ENCODE measurements around the gene CIC.

Gene CIC

DNA sequence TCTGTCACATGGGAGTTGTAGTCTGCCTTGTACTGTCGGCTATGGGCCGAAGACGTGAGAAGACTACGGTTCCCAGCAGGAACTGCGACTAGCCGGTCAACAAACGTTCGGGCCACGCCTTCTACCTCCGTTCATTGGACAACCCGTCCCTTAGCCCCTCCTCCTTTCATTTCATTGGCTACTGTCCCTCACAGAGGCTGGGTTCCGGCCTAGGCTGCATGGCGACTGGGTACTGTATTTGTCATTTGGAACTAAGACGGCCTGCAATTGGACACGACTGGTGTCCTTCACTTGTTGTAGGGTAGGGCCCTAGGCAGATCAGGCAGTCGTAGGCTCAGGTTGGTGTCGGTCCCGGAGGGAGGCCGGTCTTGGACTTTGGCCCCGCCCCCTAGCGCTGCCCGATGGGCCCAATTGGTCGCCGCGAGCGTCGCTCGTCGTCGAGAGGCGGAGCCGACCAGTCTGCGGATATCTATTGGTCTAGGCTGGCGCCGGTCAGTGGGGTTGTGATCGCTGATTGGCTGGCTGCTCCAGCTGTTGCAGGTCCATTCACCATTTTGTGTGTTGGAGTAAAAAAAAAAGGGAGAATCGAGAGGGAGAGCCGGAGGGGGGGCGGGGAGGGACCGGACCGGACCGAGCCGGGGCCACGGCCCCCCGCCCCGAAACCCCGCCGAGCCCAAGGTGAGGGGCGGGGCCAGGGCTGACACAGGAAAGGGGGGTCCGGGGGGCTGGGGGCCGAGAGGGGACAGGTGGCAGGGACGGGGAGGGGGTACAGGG, at the start of gene CIC:
Gene CIC, plus strand, starts transcription at position 549 of the 774 bp plus-strand sequence. CDS start 2,532 bp downstream, outside the sequence.
- peak; percentile 98 to 99 for DNase-seq (ENCODE audit: low read depth in 2 of 2)

DNA sequence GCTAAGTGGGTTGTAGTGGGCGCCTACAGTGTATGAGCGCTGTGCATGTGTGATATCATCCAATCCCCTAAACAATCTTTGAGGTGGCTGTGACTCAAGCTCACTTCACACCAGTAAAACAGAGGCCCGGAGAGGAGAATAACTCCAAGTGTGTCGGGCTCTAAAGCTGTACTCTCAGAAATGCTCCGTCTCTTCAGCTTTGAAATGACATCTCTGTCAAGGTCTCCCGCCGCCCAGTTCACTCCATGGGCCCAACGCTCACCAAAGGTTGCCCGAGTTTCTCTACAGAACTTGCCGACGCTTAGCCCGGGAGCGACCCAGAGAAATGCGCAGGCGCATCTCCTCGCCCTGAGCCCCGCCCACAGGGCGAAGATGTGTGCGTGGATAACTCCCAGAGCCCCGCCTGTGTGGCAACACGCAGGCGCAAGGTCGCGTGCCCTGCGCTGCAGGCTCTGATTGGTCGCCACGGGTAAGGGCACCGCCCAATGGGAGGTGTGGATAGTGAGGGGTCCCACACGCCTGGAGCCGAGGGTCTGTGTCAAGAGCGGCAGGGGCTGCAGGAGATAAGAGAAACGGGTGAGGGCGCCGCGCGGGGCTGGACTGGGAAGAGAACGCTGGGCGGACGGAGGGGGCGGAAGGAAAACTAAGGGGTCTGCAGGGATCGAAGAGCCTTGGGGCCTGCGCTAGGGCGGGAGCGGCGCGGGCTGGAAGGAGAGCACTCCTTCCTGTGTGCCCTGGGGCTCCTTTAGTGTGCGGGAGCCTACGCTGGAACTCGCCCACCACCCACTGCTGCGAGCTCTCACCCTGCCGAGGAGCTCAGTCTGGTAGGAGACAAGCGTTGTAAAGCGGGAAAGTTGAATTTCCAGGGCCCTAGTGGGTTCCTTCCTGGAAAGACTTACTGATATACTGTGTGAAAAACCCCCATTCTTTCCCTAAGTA, 49.0 kb upstream of the CIC start, which contains the start of gene ZNF526:
Gene ZNF526, plus strand, starts transcription at position 501 of the 939 bp plus-strand sequence. CDS start 4,092 bp downstream, outside the sequence.
- DNase-seq (ENCODE audit: low read depth in 2 of 2): peak; percentile 95 to 96

DNA sequence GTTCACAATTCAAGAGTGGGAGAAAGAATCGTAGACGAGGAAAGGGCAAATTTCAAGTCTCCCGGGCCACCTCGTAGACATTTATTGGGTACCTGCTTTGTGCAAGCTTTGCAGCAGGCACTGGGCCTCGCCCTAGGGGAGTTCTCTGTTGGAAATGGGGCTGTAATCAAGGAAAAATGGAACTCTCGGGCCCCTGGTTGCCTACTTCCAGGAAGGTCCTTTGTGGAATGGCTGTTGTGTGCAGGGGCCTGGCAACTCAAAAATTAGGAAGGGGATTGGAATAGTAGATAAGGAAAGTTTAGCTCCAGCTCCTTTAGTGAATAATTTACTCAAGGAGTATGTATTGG, 48.3 kb upstream of the CIC start:
- no peak for DNase-seq (ENCODE audit: low read depth in 2 of 2)

DNA sequence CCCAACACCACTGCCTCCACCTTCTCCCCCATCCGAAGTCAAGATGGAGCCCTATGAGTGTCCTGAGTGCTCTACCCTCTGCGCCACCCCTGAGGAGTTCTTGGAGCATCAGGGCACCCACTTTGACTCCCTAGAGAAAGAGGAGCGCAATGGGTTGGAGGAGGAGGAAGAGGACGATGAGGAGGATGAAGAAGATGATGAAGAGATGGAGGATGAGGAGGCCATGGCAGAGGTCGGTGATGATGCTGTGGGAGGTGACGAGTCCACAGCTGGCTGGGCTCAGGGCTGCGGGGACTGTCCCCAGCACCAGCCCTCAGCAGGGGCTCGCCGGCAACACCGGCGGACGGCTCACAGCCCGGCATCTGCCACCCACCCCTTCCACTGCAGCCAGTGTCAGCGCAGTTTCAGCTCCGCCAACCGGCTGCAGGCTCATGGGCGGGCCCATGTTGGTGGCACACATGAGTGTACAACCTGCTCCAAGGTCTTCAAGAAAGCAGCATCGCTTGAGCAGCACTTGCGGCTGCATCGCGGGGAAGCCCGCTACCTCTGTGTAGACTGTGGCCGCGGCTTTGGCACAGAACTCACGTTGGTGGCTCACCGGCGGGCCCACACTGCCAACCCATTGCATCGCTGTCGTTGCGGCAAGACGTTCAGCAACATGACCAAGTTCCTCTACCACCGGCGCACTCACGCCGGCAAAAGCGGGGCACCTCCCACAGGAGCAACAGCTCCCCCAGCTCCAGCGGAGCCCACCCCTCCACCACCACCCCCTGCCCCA, 43.9 kb upstream of the CIC start:
- DNase-seq (ENCODE audit: low read depth in 2 of 2): no peak

DNA sequence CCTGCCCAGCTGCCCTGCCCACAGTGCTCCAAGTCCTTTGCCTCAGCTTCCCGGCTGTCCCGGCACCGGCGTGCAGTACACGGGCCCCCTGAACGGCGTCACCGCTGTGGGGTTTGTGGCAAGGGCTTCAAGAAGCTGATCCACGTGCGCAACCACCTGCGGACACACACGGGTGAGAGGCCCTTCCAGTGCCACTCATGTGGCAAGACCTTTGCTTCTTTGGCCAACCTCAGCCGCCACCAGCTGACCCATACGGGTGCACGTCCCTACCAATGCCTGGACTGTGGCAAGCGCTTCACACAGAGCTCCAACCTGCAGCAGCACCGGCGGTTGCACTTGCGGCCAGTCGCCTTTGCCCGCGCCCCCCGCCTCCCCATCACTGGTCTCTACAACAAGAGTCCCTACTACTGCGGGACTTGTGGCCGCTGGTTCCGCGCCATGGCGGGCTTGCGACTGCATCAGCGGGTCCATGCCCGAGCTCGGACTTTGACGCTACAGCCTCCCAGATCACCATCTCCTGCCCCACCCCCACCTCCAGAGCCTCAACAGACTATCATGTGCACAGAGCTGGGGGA, 43.2 kb upstream of the CIC start:
- no peak for DNase-seq (ENCODE audit: low read depth in 2 of 2)

DNA sequence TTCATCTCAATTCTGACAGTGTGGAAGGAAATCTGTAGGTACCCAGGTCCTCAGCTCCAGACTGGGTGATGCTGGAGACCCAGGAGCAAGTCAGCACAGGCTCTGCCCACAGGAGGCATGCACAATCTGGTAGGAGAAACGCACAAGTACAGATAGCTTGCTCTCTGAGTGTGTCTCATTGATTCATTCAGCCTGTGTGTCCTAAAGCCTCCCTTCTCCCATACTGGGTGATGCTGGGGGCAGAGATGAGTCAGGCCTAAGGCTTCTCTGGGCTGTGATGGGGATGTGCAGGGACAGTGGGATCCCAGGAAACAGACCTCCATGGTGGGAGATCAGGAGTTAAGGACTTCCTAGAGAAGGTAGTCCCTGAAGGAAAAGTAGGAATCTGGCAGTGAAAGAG, 42.2 kb upstream of the CIC start:
- DNase-seq (ENCODE audit: low read depth in 2 of 2): no peak

DNA sequence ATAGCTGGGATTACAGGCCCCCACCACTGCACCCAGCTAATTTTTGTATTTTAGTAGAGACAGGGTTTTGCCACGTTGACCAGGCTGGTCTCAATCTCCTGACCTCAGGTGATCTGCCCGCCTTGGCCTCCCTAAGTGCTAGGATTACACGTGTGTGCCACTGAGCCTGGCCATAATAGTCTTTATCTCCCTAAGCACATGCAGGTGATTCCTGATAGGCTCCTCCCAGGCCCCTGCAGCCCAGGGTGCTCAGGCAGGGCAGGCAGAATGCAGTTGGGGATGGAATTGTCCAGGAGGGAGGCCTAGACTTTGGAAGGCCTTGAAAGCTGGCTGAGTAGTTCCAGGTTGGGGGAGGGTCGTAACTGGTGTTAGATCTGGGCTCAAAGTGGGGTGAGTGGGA, 40.4 kb upstream of the CIC start:
- no peak for DNase-seq (ENCODE audit: low read depth in 2 of 2)

DNA sequence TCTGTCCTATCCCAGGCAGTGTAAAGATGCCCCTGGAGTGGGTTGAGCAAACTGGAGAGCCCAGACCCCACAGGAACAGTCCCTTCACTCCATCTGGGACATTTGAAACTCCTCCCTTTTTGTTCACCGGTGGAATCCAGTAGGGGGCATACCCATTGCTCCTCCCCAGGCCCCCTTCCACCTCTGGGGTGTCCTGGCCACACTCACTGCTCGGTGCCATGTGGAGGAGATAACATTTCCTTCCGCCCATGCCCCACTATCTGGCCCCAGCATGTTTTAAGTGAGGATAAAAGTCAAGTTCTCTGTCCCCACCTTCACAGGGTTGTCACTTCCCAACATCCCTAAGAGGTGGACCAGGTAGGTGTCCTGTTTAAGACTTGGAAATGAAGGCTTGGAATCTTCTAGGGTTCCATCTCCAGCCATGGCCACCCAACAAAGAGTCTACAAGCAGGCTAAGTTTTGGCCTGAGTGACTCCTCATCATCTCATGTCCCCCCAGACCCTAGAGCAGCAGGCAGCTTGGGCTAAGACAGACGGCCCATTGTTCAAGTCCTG, 39.7 kb upstream of the CIC start:
- DNase-seq (ENCODE audit: low read depth in 2 of 2): no peak

DNA sequence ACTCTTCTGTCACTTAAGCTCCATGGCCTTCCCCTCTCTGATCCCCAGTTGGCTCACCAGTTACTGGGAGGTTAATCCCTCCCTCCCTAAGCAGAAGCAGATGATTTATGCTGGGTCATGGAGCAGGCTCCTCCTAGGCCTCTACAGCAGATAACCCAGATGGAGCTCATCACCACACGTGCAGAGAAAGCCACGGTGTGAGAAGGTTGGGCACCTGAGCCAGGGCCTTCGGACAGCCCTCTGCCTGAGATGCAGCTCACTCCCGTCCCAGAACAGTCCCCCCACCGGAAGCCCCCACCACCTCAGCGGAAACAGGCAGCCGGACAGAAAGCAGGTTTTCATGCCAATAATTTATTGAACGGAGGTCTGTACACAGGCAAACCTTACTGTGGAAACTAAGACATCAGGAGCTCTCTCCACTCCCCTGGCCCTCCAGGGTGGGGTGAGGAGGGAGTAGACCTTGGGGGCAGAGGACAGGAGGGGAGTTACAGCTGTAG, 39.1 kb upstream of the CIC start:
- DNase-seq (ENCODE audit: low read depth in 2 of 2): no peak

DNA sequence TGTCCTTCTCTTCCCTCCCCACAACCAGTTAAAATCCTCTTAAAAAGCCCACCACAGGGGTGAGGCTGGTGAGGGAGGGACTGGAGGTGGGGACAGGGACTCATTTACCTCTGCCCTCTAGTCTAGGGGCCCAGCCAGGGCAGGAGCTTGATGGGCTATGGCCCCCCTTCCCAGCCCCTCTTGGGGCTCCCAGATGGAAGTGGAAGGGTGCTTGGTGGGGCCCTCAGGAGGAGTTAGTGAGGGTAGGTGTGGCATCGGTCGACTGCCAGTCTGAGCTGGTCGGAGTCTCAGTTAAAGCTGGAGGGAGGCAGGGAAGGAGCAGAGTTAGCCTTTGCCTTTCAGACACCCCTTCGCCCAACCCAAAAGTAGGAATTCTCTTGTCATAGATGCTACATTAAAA, 38.5 kb upstream of the CIC start:
- no peak for DNase-seq (ENCODE audit: low read depth in 2 of 2)

DNA sequence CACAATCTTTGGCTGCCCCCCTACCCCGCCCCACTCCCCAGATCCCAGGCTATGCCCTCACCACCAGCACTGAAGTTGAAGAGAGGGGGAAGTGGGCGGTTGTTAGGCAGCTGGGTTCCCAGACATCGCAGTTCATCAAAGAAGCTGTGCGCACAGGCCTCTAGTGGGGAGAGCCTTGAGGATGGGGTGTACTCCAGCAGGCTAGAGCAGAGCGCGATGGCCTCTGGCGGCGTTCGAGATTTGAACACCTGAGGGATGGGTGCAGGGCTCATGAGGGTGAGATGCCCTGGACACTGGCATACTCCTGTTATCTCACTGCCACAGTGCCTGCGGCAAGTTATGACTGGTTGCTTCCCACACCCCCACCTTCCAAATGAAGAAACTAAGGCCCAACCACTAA, 36.6 kb upstream of the CIC start:
- no peak for DNase-seq (ENCODE audit: low read depth in 2 of 2)

DNA sequence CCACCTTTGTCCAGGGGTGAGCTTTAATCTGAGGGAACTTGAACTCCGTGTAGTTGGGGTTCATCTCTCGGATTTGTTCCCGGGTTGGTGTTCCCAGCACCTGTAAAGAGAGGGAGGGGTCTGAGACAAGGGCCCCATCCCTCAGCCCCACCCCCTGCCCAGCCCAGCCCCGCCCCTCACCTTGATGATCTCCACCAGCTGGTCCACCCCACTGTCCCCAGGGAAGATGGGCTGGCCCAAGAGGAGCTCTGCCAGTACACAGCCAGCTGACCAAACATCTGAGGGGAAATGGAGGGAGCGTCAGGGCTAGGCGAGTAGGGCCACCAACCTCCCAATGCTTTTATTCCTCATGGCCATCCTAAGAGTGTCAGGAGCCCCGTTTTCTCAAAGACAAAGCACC, 35.9 kb upstream of the CIC start:
- no peak for DNase-seq (ENCODE audit: low read depth in 2 of 2)

DNA sequence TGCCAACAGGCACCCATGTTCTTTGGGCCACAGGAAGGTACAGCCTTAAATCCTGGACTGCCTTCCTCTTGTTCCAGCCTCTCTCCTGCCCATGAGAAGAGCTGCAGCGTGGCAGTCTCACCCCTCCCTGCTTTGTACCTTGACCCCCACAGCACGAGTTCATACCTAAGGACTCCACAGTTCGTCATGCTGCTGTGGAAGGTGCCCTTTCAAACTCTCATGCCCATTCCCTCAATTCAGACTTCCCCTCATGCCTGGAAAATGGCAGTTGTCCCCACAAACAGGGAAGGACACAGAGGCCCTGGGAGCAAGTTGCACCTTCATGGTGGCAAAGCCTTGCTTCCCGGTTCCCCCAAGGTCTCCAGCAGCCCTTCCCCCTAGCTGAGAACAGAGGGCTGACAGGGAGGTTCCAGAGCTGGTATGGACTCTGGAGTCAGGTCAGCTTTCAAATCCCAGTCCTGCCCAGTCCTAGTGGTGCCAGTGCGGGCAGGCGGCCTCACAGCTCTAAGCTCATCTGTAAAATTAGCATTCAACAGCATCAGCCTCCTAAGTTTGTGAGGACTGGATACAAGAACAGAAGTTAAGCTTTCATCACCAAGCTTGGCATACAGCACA, 35.3 kb upstream of the CIC start:
- DNase-seq (ENCODE audit: low read depth in 2 of 2): no peak

DNA sequence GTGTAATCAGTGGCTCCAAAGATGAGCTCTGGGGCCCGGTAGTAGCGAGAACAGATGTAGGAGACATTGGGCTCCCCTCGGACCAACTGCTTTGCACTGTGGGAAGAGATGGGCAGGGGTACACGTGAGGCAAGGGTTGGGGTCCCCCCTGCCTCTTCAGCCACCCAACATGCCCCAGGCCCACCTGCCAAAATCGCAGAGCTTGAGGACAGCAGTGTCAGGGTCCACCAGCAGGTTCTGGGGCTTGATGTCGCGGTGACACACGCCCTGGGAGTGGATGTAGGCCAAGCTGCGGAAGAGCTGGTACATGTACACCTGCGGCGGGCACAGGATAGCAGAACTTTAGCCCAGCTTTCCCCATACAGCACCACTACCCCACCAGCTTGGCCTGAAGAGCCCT, 34.7 kb upstream of the CIC start:
- no peak for DNase-seq (ENCODE audit: low read depth in 2 of 2)

DNA sequence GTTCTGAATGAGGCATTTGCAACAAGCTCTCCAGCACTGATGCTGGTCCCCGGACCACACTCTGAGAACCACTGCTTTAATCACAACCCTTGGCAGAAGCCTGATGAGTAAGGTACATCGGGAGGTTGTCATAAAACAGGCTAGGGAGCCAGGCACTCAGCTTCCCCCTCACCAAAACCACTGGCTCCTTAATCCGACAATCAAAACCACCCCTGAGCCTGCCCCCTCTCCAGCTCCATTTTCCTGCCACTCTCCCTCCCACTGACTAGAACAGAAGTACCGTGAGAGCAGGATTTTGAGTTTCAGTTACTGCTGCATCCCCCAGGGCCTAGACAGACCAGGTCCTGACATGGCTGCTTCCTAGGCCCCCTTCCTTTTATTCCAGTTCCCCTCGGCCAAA, 33.9 kb upstream of the CIC start:
- no peak for DNase-seq (ENCODE audit: low read depth in 2 of 2)

DNA sequence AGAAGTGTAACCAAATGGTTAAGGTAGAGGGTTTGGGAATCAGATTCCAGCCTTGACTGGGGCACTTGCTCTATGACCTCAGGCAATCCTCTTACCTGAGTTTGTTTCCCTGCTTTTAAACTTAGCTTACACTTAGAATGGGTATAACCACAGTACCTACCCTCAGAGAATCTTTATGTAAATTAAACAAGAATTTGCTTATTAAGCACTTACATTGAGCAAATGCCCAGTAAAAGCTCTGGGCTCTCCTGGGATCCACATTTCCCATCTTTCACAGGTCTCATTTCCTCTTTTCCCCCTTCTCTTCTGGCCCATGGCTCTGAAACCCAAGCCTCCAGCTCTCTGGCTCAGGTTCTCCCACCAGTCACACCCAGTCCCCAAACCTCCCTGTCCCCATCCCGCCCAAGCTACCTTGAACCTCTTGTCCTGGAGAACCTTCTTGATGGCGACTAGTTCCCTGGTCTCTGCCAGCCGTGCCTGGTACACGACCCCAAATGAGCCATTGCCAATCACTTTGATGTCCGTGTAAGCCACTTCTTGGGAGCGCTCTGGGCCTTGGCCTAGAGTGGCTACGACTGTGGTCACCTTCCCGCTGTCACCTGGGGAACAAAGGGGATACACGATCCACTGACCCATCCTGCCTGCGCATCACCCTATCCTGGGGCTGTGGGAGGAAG, 29.4 kb upstream of the CIC start:
- no peak for DNase-seq (ENCODE audit: low read depth in 2 of 2)

DNA sequence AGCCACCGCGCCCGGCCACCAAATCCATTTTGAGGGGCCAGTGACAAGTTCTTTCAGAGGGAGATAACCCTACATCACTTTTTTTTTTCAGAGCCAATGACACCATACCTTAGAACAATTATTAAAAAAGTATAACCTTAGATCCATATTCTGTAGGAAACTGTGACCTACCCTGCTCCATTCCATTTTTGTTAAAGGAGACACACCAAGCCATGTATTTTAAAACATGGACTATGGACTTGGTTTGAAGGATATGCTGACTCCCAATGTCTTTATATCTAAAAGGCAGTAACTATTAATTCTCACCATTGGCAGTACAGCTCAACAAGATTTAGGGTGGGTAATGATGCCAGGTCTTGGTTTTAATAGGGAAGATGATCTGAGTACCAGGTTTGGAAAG, 27.8 kb upstream of the CIC start:
- DNase-seq (ENCODE audit: low read depth in 2 of 2): no peak

DNA sequence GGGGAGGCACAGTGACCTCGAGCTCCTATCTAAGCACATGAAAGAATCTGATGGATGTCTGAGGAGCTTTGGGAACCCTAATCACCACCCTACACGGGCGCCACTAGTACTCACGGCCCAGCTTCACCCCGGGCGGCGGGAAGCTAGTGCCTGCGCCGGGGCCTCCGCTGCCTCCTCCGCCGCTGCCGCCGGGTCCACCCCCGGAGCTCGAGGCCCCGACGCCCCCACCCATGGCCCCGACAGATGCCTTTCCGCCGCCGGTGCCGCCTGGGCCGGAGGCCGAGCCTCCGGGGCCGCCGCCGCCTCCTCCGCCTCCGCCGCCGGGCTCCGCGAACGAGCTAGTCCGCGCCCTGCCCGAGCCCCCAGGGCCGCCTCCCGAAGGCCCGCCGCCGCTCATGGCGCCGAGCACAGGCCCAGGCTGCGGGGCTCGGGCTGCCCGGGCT, 27.0 kb upstream of the CIC start:
- no peak for DNase-seq (ENCODE audit: low read depth in 2 of 2)

DNA sequence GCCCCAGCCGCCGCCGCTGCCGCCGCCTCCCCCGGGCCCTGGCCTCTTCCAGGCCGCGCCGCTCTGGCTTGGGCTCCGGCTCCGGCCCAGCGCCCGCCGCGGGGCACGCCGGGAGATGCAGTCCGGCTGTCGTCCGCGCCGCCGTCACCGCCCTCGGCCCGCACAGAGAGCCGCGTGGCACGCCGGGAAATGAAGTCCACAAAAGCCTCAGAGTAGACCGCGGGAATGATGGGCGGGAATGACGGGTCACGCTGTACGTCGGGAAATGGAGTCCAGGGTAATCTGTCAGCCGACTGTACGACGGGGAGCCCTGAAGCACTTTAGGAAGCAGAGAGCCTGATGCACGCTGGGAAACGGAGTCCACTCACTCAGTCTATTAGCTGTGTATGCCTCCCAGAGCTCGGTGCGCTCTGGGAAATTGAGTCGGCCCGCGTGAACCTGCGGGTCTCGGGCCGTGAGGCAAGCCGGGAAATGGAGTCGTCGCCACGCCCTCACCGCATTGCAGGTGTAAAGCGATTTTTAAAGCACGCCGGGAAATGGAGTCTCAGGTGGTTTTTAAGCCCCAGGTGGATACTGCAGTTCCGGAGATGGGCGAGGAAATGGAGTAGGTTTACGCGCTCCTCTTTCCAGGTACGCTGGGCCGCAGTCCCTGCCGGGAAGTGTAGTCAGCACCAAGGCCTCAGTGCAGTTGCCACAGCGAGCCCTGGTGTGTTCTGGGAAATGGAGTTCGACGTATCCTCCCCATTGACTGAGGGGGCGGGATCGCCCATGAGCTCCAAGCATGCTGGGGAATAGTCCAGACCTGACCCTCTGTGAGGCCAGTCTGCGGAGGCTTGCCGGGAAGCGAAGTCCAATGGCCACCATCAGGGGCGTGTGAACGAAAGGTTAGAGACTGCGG, 26.3 kb upstream of the CIC start, which contains the start of gene GSK3A:
Gene GSK3A, minus strand, starts transcription at position 91 of the 898 bp plus-strand sequence. CDS start 137 bp downstream, outside the sequence.
- peak; percentile 92 for DNase-seq (ENCODE audit: low read depth in 2 of 2)
